HG03342 (cell line): Measurements from ENCODE around the gene MPRIP.
"Not testable (repeated sequence)": the region's sequence is repeated elsewhere in the genome, so short reads cannot be mapped to it uniquely, and the experiment has no call there.

Source experiments
- ATAC-seq: cut with Tn5 transposase; IDR thresholded peaks from one replicate; pipeline ENCODE4 v1.9.1; 2021; ENCODE audit warnings: mild to moderate bottlenecking, moderate library complexity; ENCODE audit not compliant: unreplicated experiment

MPRIP gene

GRCh38 chr17:17125136-17126084 lies 83.2 kb downstream of the MPRIP start:
- no peak for ATAC-seq

- no peak for ATAC-seq
Observed at GRCh38 chr17:17126131-17127110, 84.2 kb downstream of the MPRIP start.

- ATAC-seq: no peak
Observed at GRCh38 chr17:17127156-17127555, 84.9 kb downstream of the MPRIP start.

GRCh38 chr17:17127730-17128291 lies 85.6 kb downstream of the MPRIP start:
- no peak for ATAC-seq

- ATAC-seq: no peak
Observed at GRCh38 chr17:17128476-17129075, 86.3 kb downstream of the MPRIP start.

- no peak for ATAC-seq
Observed at GRCh38 chr17:17129466-17129865, 87.2 kb downstream of the MPRIP start.

- no peak for ATAC-seq
Observed at GRCh38 chr17:17130077-17130844, 88.0 kb downstream of the MPRIP start.

- no peak for ATAC-seq
Observed at GRCh38 chr17:17131839-17132238, 89.6 kb downstream of the MPRIP start.

GRCh38 chr17:17132746-17133145 lies 90.5 kb downstream of the MPRIP start:
- ATAC-seq: no peak

GRCh38 chr17:17134051-17134956 lies 92.0 kb downstream of the MPRIP start:
- ATAC-seq: no peak

GRCh38 chr17:17134957-17135333 lies 92.7 kb downstream of the MPRIP start:
- ATAC-seq: no peak

GRCh38 chr17:17136221-17136620 lies 94.0 kb downstream of the MPRIP start:
- ATAC-seq: not testable (repeated sequence)

GRCh38 chr17:17137731-17138585 lies 95.7 kb downstream of the MPRIP start:
- ATAC-seq: no peak

- ATAC-seq: no peak
Observed at GRCh38 chr17:17139972-17140589, 97.8 kb downstream of the MPRIP start.

- ATAC-seq: no peak
Observed at GRCh38 chr17:17140590-17140980, 98.3 kb downstream of the MPRIP start.

- ATAC-seq: no peak
Observed at GRCh38 chr17:17141279-17141678, 99.0 kb downstream of the MPRIP start.

GRCh38 chr17:17141860-17142552 lies 99.7 kb downstream of the MPRIP start:
- no peak for ATAC-seq
